Renal cortical epithelial cell (primary cell): Measurements from ENCODE around the gene YIPF4. TPM values are rescaled to one million over a fixed set of nuclear protein-coding genes. Genes with fewer than 3 reads are reported as not detected.
"Not testable (repeated sequence)": the region's sequence is repeated elsewhere in the genome, so short reads cannot be mapped to it uniquely, and the experiment has no call there.

Source experiments
- DNase-seq: peaks from one replicate; pipeline ENCODE4 v3.0.0-alpha.2; 2011; ENCODE audit warnings: low read depth
- total RNA-seq: library from RNA; depleted of rRNA; stranded (reverse); fragments of >200 nt; gene quantifications from 2 replicates; pipeline ENCODE4 v1.2.3, GENCODE V29; 2014

Gene YIPF4
- total RNA-seq, 1 donor from 2014 or later = 55.3 TPM

DNA sequence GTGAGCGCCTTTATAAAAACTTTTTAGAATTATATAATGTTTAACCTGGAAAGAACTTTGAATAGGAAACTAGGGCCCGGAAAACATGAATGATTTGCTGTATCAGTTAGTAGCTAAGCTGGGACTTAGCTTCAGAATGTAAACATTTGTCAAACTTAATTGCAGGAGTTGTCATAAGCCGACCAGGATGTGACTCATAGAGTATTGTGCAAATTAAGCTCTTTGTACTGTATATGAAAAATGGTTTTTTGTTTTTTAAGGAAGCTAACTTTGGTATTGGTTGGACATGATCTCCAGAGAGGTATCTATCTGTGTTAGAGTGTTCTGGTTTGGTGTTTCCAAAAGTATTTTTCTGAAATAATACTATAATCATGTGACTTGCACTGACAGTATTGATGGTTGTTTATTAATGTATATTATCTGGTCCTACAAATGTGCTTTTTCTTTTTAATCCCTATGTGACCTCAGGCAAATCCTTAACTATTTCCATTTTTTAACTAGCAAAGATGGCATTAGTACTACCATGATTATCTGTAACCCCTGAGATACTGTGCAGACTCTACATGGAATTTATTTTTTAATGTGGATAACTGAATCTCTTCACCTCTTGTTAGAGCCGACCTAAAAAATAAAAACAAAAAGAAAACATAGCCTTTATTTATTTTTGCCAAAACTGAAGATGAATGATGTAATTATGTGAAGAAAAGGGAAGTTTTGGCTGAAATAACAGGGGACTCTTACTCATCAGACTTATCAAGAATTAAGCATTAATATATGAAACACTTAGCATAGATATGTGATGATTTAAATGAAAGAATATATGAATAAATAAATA is 11.7 kb downstream of the YIPF4 start:
- peak; percentile 31 for DNase-seq

DNA sequence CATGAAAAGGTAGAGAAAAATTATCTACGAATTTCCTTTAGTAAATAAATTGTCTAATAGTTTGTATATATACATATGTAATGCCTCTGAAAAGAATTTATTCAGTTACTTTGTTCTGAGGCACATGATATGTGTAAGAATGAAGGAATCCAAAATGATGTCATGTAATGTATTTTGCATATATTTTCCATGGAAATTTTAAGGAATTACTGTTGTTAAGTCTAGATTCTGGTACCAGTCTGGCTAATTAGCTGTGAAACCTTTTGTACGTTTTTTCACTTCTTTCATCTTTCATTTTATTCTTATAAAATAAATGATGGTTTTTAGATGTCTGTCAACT is 12.3 kb downstream of the YIPF4 start:
- no peak for DNase-seq

DNA sequence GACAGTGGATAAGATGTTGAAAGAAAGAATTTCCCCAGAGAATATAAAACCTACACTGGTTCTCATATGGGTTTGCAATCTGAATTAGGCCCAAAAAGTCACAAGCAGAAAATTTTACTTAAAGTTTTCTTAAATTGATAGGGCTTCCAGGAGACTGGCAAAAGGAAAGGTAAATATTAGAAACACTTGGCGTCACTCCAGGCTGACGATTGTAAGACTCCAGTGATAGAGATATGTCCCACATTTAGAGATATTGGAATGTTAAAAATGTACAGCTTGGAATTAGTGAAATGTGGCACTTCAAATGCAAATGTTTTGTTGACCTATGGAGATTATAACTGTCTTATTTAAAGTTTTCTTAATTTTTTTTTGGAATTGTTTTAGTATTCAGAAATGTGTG is 14.0 kb downstream of the YIPF4 start:
- DNase-seq = no peak

DNA sequence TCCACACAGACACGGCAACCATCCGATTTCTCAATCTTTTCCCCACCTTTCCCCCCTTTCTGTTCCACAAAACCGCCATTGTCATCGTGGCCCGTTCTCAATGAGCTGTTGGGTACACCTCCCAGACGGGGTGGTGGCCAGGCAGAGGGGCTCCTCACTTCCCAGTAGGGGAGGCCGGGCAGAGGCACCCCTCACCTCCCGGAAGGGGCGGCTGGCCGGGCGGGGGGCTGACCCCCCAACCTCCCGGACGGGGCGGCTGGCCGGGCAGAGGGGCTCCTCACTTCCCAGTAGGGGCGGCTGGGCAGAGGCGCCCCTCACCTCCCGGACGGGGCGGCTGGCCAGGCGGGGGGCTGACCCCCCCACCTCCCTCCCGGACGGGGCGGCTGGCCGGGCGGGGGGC is 15.8 kb downstream of the YIPF4 start:
- DNase-seq = not testable (repeated sequence)

DNA sequence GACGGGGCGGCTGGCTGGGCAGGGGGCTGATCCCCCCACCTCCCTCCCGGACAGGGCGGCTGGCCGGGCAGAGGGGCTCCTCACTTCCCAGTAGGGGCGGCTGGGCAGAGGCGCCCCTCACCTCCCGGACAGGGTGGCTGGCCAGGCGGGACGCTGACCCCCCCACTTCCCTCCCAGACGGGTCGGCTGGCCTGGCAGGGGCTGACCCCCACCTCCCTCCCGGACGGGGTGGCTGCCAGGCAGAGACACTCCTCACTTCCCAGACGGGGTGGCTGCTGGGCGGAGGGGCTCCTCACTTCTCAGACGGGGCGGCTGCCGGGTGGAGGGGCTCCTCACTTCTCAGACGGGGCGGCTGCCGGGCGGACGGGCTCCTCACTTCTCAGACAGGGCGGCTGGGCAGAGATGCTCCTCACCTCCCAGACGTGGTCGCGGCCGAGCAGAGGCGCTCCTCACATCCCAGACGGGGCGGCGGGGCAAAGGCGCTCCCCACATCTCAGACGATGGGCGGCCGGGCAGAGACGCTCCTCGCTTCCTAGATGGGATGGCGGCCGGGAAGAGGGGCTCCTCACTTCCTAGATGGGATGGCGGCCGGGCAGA is 16.4 kb downstream of the YIPF4 start:
- not testable (repeated sequence) for DNase-seq

DNA sequence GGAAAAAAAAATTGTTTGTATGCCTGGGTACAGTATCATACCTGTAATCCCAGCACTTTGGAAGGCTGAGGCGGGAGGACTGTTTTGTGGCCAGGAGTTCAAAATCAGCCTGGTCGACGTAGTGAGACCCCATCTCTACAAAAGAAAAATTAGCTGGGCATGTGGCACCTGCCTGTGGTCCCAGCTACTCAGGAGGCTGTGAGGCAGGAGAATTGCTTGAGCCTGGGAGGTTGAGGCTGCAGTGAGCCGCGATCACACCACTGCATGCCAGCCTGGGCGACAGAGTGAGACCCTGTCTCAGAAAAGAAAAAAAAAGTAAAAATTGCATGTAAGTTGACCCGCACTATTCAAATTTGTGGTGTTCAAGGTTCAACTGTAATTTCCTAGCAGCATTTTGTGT is 32.9 kb downstream of the YIPF4 start:
- DNase-seq = no peak

DNA sequence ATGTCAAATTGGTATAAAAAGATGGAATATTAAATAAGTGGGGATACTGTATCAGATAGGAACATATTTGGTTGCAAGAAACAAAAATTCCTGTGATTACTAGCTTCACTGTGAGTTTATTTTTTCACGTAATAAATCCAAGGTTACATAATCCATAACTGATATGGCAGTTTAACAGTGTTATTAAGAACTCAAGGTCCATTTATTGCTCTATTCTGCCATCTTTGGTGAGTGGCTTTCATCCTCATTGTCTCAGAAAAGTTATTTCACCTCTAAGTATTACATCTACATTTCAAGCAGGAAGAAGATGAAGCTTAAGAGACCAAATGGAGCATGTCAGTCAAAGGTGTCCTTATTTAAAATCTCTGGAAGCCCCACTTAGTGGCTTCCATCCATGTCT is 37.2 kb downstream of the YIPF4 start:
- DNase-seq = no peak

DNA sequence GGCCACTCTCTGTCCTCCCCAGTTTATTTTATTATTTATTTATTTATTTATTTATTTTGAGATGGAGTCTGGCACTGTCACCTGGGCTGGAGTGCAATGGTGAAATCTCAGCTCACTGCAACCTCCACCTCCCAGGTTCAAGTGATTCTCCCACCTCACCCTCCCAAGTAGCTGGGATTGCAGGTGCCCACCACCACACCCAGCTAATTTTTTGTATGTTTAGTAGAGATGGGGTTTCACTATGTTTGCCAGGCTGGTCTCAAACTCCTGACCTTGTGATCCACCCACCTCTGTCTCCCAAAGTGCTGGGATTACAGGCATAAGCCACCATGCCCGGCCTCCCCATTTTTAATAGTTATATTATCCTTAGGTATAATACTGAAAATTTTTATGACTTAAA is 51.0 kb downstream of the YIPF4 start:
- DNase-seq = not testable (repeated sequence)

DNA sequence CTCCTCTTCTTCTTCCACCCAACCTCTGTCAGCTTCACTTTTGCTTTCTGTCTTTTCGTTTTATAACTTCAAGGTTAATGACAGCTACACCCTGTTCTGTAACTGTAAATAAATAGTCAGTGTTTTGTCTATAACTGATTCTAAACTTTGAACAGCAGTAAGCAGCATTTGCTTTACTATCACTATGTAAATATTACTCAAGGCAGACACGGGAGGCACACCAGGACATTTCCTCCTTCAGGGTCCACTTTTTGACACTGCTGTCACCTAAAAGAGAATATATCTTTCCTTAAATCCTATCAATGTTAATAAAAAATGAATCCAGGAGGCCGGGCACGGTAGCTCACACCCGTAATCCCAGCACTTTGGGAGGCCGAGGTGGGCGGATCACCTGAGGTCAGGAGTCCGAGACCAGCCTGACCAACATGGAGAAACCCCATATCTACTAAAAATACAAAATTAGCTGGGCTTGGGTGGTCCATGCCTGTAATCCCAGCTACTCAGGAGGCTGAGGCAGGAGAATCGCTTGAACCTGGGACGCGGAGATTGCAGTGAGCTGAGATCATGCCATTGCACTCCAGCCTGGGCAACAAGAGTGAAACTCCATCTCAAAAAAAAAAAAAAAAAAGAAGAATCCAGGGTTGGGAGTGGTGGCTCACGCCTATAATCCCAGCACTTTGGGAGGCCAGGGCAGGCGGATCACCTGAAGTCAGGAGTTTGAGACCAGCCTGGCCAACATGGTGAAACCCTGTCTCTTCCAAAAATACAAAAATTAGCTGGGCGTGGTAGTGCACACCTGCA is 51.7 kb downstream of the YIPF4 start:
- DNase-seq = not testable (repeated sequence)

DNA sequence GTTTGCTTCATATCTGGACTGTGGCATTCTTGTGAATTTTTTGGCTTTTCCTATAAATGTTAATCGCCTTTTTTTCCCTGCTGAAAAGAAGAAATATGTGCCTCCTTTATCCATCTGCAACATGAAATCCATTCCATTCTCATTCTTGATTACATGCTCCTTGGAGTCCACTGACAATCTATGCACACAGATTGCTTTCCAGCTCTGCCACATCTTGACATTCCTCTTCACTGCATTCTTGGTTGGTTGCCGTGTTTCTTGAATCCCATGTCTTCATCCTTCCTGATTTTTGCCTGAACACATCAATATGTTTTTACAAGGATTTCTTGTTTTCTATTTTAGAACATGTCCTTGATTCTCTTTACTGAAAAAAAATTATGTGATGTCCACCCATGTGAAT is 52.4 kb downstream of the YIPF4 start:
- no peak for DNase-seq

DNA sequence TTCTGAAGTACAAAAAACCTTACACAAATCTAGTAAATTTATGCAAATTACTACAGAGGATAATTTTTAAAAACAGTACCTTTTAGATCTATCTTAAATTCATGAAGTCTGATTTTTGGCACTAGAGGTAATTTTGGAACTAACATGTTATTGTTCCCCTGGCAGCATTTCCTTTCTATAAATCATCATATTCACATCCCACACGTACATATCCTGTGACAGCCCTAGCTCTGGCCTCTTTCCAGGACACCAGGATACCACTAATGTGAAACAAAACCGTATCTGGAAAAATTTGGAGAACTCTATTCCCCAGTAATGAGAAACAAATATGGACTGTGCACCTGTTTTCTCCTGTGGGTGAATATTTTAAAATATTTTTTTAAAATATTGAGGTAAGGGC is 65.1 kb downstream of the YIPF4 start:
- no peak for DNase-seq

DNA sequence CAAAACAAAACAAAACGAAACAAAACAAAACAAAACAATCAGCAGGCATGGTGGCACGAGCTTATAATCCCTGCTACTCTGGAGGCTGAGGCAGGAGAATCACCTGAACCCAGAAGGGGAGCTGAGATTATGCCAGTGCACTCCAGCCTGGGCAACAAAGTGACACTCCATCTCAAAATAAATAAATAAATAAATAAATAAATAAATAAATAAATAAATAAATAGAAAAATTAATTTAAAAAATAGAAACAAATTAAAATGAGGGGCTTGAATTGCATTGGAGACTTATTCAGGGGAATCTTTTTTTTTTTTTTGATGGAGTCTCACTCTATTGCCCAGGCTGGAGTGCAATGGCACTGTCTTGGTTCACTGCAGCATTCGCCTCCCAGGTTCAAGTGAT is 73.1 kb downstream of the YIPF4 start:
- DNase-seq = not testable (repeated sequence)

DNA sequence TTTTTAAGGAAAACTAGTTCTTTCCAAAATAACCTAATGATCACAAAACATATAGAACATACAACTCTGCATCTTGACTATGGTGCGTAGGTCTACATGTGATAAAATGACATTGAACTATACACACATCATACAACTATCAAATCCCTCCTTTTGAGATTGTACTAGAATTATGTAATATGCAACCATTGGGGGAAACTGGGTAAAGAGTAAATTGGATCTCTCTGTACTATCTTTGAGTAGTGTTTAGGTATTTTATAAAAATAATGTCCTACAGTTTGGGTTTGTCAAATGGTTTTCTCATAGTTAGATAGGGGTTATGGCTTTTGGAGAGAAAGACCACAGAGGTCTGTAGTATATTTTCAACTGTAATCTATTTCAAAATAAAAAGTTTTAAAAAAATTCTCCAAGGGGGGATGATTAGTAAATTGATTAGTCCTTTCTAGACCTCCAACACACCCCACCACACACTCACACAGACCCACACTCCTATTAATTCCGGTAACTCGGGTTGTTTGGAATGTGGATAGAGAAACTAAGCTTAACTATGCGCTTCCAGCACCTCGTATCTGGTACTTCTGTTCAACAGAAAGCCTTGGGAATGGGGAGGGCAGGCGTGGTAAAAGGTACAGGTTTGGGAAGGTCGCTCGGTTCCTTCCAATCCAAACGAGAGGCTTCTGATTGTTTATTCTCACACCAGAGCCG is 78.4 kb downstream of the YIPF4 start:
- DNase-seq = peak; percentile 46

DNA sequence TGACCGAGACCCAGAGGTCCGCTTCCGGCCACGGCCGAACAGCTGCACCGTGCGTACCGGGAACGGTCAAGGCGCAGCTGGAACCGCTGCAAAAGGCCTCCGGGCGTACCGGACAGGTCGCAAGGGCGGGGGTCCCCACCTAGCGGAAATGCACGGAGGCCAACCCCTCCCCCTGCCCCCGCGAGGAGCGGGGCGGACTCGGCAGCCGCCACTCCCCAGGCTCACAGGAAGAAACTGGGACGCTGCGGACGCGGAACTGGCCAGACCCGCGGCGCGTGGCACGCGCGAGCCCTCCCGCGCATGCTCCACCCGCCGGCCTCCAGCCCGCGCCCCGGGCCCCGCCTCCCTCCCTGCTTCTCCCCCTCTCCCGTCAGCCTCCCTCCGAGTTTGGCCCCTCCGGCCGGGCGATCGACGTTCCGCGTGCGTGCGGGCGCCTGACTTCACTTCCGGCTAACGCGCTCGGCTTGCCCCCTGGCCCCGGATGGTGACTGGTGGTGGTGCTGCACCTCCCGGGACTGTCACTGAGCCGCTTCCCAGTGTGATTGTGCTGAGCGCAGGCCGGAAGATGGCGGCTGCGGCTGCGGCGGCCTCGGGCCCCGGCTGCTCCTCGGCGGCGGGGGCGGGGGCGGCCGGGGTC is 79.1 kb downstream of the YIPF4 start, which contains the start of gene BIRC6:
BIRC6 (plus strand) TSS at position 343 of the 637 bp plus-strand sequence; CDS start at position 482, 139 bp downstream.
- peak; percentile 83 for DNase-seq

DNA sequence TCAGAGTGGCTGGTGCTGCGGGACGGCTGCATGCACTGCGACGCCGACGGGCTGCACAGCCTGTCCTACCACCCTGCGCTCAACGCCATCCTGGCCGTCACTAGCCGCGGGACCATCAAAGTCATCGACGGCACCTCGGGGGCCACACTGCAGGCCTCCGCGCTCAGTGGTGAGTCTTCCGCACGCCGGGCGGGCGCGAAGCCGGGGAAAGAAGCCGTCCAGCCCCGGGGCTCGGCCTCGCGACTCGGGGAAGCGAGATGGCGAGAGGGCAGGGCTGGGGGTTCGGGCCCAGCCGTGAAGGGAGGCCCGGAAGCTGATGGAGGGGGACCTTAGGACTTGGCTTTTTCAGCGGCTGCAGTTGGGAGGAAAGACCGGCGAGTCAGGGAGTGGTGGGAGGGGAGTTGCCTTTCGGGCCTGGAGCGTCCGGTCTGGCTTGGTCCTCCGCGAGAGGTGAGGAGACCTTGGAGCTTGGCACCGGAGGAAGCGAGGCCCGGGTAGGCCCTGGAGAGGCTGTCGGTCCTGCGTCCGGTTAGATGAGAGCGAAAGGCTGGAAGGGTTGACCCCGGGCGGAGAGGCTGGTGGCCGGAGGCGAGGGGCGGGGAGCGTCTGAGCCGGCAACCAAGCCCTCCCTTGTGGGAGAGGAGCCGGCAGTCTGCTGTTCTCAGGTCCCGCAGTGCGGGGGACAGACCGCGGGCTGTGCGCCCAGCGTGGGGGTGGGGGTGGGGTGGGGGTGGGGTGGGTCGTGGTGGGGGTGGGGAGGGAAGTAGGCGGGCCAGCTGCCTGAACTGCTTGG is 79.8 kb downstream of the YIPF4 start:
- no peak for DNase-seq

DNA sequence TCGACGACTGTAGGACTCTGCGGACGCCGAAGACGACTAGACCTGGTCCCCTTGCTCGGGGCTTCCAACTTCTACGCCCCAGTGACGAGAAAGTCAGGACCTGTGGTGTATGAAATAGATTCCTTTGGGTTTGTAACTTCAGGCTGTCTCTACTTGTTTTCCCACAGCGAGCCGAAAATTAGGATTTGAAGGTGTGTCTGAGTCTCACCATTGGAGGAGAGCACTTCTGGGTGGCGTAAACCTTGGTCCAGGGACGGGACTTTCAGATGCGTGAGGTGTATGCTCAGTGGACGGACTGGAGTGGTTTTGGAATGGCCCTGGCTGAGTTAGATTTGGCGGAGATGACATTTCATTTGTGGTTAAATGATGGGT is 80.4 kb downstream of the YIPF4 start:
- no peak for DNase-seq

DNA sequence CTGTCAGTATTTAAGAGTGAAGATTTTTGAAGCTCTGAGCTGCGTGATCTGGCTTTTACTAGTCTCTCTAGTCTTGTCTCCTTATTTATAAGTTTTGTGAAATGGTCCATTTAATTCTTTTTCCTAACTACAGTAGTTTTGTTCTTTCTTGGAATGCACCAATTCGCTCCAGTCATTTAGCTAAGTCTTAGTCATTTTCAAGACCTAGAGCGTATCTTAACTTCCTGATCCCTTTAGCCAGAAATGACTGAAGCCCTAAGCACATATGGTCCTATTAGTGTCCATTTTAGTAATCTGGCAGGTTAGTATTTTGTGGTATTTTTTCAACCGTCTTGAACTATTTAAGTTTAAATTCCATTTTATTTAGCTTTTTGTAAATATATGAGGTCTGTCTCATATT is 82.7 kb downstream of the YIPF4 start:
- peak; percentile 68 for DNase-seq

DNA sequence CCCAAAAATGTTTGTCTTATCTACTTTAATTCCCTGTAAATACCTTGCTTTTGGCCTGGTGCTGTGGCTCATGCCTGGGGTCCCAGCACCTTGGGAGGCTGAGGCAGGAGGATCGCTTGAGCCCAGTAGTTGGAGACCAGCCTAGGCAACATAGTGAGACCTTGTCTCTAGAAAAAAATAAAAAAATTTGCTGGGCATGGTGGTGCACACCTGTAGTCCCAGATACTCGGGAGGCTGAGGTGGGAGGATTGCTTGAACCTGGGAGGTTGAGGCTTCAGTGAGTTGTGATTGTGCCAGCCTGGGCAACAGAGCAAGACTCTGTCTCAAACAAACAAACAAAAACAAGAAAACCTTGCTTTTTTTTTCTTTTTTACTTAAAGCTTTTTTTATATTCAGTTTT is 85.3 kb downstream of the YIPF4 start:
- DNase-seq = not testable (repeated sequence)

DNA sequence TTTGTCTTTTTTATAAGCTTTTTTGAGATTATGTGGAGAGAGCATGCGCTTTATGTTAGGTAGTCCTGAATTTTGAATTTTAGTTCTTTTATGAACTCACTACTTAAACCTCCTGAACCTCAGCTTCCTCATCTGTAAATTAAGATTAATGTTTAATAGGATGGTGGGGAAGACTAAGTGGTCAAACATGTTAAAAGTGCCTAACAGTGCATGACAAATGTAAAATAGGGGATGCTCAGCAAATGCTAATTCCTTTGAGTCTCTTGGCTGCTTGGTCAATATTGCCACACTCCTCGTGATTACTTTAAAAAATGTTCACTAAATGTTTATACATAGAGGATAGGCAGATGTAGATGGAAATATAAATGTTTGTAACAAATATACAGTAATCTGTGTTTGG is 85.9 kb downstream of the YIPF4 start:
- peak; percentile 93 for DNase-seq

DNA sequence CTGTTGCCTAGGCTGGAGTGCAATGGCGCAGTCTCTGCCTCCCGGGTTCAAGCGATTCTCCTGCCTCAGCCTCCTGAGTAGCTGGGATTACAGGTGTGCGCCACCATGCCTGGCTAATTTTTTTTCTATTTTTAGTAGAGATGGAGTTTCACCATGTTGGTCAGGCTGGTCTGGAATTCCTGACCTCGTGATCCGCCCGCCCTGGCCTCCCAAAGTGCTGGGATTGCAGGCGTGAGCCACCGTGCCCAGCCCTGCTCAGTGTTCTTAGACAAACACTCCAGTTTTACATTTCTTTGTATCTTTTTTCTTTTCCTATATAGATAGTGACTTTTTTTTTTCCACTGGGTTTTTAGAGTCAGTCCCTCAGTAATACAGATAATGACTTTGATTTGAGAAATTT is 86.6 kb downstream of the YIPF4 start:
- not testable (repeated sequence) for DNase-seq

DNA sequence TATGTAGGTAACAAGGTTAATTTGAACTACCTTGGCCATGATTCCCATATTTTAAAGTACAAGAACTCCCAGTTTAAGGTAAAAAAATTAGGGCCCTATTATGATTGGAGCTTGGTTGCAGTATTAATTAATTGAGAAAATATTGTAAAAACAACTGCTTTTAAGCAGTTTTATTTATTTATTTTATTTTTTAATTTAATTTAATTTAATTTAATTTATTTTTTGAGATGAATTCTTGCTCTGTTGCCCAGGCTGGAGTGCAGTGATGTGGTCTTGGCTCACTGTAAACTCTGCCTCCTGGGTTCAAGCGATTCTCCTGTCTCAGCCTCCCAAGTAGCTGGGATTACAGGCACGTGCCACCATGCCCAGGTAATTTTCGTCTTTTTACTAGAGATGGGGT is 88.0 kb downstream of the YIPF4 start:
- DNase-seq = not testable (repeated sequence)
